Ureter (tissue), 1 donor: ENCODE measurements around the gene ENO4. TPM values are rescaled to one million over a fixed set of nuclear protein-coding genes. Genes with fewer than 3 reads are reported as not detected.

ENCODE experiments used
- DNase-seq: peaks from one replicate; pipeline ENCODE4 v3.0.0-alpha.2; 2020; ENCODE audit warnings: low spot score
- total RNA-seq: library from RNA; stranded (reverse); gene quantifications from one replicate; pipeline ENCODE4 v1.2.4, GENCODE V29; 2023
- donor health status: DM: yes; HTN: yes; CAD: no.

The ENO4 gene
- total RNA-seq, 1 donor from 2014 or later = 0.73 TPM

DNA sequence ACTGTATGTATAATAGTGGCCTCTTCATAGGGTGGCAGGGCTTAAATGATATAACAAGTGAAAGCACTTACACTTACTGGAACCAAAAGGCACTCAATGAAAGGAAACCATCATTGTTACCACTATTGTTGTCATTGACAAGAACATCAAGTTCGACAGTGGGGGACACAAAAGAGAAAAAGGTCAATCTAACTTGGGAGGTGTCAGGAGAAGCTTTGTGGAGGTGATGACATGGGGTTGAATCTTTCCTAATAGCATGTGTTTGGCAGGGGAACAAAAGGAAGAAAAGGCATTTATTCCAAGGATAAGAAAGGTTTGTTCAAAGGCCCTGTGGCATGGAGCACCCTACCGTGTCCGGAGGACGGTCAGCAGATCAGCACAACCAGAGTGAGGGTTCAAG, 18.2 kb upstream of the ENO4 start:
- no peak for DNase-seq

DNA sequence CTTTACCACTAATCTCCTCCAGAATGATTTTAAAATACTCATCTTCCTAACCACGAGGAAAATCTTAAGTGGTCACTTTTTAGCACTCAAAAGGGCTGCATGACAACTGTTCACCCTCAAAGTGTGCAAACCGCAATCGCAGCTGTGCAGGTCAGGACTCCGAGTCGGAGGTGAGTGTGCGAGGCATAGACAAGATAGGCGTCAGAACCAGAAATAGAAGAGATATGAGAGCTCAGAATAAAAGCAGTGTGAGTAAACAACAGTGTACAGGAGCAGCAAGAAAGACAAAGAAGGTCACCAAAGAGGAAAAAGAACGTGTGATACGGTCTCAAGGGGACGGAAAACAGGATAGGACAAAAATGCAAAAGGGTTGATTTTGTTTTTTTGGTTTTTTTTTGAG, 17.5 kb upstream of the ENO4 start:
- DNase-seq = no peak

DNA sequence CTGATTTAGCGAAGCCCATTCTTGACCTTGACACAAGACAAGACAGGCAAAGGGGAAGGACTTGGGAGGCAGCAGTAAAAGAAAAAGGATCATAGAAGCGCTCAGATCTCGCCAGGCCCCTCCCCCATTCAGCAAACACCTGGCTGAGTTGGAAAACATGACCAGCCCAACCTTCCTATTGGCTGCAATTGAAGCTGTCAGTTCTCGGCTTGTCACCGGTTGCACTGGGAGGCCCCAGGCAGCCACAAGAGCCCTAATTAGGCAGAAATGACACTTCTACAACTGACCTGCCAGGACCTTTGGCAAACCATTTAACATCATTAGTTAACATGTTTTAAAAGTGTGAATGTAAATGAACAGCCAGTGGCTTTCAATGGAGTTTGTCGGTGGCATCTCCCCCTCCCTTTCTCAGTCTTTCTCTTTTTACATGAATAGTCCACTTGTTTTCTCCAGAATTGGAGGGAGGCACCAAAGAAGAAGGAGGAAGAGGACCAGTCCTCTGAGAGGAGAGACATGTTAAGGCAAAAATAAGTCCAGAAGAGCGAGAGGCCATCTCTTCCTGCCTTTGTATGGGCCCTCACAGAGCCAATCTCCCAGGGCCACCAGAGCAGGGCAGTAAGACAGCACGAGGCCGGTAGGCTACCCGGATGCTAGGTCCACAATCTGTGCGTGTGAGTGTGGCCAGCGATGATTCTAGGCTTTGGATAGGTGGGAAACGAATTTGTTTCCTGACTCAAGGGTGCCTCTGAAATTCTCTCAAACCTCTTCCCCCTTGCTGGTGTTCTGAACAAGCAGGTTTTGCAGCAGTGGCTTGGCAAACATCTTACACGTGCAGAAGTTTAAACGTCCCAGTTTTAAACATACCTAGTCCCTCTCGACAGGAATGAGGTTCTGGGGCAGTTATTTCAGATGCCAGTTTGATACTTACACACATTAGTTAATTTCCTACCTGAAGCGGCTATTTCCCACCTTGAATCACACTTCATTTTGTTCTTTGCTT, 15.0 kb upstream of the ENO4 start:
- DNase-seq = no peak

DNA sequence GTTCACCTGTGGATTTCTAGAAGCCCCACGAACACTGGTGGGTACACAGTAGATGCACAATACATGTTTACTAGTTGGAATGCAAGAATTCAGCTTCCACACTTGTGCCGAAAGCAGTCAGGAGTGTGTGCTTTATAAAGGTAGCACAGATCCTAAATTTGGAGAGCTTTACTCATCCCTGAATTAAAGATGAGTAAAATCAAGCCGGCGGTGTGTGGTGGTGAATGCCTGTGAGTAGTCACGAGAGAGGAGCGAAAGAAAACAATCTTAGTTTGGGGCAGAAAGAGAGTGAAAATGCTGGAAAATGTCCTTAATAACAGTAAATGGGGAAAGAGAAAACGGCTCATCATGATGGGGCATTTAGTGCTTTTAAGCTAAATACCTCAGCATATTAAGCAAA, 13.6 kb upstream of the ENO4 start:
- no peak for DNase-seq

DNA sequence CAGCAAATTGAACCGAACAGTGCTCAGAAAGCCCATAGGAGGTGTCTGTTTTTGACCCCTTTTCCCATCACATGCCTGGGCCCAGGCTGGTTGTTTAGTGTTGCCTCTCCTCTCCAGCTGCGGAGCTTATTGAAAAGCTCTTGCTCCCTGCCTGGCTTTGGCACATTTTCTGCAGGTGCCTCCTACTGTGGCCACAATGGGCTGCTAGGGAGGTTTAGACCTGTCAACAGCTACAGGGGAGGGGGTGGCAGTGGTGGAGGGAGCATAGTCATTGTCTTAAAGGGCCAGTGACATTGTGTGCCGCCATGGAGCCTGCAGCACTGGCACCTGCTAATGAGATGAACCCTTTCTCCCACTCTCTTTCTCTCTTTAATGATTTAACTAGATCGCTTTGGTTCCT, 13.2 kb upstream of the ENO4 start:
- no peak for DNase-seq

DNA sequence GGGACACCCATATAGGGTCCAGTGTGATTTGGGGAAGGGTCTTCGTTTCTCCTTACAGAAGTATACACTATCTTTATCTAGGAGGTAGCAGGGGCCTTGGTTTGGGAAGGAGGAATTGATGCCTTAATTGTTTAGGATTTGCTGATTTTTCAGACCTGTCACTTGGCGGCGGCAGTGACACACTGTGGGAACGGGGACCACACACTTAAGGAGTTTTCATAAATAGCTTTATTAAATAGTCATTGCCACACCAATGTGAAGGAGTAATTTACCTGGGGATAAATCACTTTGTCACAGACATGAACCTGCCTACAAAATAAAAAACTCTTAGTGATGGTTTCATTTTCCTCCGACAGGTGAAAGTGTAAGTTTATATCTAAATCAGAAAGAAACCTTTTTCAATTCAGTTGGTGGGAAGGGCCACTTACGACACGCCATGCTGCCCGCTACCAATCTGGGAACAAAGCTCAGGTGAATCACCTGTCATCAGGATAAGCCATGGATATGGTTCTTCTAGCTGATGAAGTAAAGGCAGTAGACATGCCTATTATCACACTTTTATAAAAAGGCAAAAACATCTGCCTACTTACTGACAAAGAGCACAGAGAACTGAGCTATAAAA, 12.3 kb upstream of the ENO4 start:
- DNase-seq = no peak

DNA sequence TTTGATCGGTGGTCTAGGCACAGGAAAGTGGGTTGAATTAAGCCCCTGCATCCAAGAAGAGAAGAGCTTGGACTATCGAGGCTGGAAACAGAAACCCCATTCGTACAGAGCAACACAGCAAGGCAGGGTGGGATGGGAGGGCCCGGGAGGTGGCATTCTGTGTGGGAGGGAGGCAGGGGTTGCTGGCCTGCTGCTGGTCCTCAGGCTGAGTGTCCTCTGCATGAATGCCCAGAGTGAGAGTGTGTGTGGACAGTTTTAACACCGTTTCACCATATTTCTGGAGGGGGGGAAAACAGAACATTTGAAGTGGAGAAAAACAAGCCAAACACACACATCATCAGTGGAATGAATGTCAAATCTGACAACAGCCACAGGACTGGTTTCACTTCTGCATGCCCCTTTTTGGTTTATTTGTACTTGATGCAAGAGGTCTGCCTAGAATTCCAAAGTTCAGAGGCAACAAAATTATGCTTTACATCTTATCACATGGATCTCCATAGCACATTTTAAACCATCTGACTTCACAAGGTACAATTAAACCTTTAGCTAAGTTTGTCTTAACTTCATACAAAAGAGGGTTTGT, 11.1 kb upstream of the ENO4 start:
- no peak for DNase-seq

DNA sequence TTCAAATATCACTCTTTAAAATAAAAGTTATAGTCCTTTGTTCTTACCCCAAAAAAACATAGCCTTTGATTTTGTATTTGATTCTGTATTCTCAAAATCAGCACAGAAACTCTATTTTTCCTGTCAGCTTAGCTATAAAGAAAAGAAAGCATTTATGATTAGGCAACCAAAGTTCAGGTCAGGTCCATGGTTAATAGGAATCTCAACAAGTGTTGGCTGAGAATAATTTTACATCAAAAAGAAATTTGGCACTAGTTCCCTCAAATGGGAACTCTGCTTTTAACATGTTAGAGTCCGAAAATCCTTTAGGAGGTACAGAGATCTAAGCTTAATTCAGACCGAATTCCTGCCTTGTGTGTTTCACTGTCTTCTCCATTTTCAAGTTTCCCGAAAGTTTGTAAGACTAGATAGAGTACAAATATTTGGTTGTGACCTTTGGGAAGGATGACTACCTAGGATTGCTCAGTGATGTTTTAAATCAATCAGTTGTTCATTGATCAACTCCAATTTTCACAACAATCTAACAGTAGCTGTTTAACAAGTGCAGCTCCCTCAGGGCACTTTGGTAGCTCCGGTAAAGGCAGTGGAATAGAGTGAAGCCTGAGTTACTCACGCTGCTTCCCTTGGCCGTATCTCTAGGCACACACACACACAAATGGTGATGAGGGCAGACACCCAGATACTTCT, 8.8 kb upstream of the ENO4 start:
- no peak for DNase-seq

DNA sequence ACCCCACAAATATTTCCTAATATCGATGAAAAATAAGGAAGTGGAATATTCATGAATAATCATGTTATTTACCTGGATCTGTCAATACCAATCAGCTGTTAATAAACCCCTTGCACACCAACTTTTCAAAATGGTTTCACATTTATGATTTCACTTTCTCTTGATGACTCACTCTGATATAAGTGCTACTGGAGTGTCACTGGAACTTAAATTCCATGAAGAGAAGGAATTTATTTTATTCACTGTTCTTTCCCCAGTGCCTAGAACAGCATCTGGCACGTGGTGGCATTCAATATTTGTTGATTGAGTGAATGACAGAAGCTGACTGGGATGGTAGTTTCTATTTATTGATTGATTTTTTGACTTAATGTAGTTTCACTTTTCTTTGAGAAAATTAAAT, 3.5 kb upstream of the ENO4 start:
- no peak for DNase-seq

DNA sequence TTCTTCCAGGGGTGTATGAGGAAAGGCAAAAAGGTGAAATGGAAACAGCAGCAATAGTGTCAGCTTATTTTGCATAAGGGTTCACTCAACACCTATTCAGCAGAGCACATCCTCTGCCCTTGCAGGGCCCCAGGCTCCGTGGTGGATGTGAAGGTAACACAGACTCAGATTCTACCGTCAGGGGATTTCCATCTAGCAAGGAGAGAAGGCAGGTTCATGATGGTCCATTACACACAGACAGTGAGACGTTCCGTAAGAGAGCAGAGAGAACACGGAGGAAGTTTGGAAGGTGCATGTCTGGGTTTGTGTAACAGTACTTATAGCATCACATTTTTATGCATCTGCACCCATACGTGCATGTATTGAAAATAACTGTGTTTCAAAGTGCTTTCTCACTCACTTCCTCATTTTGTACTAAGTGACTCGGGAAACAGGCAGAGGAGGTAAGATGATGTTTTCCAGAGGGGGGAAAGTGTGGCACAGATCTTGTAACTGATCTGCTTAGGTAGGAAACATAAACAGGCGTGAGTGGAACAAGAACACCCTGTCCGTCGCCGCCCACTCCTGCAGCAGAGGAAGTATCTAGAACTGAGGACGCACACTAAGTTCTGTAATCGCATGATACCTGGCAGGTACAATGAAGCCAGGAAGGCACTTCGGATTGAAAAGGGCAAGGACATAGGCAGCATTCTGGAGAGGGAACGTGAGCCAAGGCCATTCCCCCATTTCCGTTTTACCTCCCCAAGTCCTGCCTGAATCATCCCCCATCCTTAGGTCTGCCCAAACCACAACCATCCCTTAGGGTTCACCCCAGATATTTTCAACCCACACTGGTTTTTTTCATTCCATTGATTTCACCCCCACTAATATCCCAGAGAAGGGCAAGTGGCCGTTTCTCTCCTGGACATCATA, 1.0 kb upstream of the ENO4 start:
- no peak for DNase-seq

DNA sequence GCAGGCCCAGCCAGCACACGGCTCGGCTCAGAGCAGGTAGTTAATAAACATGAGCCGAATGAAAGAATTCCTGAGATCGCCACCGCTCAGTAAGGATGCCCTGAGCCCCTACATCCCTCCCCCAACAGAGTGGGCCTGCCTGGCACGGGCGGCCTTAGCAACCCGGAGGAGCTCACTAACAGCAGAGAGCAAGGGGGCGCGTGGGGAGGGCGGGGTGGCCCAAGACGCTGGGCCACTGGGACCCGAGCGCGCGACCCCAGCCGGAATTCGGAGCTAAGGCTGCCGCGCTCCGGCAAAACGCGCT, 403 bp upstream of the ENO4 start:
- DNase-seq = no peak

DNA sequence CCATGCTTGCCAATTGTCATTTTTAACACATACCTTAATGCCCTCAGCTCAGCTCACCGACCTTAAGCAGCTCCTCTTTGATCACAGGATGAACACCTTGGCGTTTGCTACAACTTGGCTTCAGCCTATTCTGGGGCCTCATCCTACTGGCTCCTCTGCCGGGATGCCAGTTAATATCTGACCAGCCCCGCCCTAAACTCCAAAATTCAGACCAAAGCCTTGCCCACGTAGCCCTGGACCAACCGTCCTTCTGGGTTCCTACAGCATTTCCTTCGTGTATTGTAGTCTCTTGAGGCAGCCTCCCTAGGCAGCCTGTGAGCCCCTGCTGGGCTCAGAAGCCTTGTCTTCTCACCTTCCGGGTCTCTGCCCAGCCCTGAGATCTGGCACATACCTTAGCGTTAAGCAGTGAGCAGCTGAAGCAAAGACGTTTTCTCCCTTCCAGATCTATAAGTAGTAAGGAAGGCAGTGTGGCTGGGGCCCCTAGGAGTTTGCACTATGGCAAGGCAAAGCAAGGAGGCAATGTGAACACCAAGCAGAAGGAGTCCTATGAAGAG, 836 bp downstream of the ENO4 start:
- DNase-seq = no peak

DNA sequence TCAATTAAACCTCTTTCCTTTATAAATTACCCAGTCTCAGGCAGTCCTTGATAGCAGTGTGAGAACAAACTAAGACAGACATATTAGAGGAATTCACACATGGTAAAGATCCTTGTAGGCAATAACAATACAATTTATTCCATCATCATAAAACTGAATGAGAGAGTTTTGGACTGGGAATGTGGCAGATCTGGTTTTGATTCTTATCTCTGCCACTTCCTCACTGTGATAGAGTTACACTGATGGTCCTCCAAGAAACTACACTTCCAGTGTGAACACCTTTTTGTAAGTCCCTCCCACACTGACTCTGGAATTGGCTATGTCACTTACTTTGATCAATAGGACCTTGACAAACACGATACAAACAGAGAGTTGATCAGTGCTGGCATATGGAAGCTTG, 2.9 kb downstream of the ENO4 start:
- DNase-seq = no peak

DNA sequence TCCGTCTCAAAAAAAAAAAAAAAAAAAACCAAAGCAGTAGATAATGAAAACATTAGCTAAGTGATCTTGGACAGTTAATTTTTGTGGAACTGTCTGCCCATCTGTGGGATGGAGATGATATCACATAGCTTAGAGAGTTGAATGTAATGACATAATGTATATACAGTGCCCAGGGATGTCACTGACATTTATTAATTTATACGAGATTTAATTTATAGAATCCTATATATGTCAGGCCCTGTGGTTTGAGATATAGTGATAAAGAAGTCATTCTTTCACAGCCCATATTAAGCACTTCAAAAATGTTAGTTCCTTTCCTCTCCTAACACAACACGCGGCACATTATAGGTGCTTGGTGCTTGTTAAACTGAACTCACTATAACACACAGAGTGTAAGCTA, 4.0 kb downstream of the ENO4 start:
- no peak for DNase-seq

DNA sequence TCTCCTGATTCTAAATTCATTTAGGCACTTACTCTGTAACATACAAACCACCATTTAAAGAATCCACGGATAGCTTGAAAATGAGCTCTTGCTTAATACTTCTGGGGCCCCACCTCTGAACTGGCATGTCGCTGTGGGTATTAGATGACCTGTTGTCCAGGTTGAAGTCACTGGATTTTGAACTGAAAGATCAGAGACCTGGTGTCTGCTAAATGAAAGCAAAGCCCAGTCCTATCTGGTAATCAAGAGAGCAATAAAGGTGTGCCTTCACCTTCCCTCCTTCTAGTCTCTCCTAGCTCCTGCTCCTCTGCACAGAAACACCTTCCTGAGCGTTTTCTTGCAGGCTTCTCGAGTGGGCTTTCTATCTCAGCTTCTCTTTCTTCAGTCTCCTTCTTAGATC, 4.4 kb downstream of the ENO4 start:
- no peak for DNase-seq

DNA sequence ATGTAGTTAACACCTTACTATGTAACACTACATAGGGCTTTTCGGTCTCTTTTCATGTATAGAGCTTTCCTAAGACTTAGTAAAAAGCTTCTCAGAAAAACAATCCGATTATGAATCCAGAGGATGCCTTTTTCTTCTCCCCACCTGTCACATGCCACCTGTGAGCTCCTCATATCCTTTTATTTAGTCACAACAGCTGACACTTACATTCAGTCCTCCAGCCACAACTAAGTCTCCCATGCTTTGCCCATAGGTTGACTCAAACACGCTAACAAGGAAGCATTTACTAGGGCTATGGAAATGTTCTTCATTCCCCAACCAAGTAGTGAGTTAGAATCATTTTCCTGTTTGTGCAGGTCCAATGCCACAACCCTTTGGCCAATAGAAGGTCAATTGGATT, 7.9 kb downstream of the ENO4 start:
- DNase-seq = no peak

DNA sequence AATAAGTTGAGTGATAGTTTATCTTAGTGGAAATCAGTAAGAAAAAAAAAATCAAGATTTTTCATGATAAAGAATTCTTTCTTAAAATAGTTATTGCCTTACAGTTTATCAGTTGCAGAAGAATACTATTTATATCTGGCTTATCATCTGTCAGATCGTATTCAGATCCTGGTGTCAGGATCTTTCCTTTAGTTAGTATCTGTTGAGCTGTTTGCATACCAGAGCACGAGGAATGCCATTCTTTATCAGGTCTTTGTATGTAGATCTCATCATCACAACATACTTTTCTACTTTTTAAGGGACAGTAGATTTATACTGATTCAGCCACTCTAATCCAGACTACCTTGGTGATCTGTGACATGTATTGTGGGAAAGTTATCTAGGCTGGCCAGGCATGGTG, 12.5 kb downstream of the ENO4 start:
- no peak for DNase-seq

DNA sequence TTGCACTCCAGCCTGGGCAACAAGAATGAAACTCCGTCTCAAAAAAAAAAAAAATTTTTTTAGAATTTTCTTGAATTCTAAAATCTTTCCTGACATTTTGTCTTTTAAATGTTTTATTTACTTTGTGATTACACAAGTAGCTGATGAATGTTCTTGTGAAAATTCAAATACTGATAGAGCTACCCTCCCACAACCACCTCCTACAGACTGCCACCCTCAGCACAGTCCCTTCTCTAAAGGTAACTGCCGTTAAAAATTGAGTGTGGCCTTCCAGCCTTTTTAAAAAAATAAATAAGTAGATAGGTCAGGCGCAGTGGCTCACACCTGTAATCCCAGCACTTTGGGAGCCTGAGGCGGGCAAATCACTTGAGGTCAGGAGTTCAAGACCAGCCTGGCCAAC, 15.1 kb downstream of the ENO4 start:
- no peak for DNase-seq

DNA sequence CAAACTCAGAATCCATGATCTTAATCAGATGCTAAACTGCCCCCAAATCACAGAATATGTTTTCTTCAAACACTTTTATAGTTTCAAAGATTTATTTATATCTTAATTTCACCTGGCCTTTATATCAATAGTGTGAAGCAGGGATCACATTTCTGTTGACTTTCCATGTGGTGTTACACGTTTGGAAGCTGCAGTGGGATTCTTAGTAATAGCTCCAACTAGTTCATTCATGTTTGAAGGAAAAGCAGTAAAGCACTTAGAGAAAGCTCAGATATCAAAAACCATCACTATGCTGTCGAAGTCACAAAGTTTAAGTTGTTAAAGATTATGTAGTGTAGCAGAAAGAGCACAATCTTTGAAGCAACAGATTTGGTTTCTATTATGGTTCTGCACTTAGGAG, 16.8 kb downstream of the ENO4 start:
- DNase-seq = no peak

DNA sequence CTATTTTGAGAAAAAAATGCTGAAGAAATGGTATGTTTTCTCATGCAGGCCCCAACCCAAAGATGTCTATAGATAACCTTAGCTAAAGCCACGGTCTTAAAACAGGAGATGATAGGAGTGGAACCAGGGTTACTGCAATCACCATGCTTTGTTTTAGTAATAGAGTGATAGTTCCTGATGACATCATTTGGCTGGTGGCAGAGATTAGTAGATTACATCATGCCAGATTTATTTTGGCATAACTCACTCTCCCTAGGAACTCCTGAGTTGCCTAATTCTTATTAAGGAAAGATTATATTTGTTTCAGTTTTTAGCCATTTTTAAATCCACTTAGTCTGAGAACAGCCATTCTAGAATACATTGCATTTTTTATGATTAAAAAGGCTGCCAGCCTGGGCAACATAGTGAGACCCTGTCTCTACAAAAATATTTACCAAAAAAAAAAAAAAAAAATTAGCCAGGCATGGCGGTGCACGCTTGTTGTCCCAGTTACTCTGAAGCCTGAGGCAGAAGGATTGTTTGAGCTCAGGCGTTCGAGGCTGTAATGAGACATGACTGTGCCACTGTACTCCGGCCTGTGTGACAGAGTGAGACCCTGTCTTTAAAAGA, 17.8 kb downstream of the ENO4 start:
- DNase-seq = no peak

DNA sequence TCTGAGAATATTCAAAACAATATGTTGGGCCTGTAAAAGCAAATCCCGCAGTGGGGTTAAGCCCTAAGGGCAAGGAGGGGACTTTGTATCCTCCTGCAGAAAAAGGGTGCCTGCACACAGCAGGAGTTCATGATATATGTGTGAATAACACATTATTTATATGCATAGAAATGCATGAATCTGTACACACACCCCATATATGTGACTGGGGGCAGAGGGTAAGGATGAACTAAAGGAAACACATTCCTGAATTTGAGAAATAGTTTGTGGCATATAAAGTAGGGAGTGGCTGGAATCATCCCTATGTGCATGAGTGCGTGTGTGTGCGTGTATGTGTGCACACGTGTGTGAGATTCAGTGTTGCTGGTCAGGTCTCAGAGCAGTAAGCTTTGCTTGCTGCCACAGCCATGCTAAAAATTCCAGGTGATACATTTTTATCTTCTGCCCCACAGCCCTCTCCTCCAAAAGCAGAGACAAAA, 18.9 kb downstream of the ENO4 start:
- no peak for DNase-seq
